ENCODE results near the gene UBA7.

- TF ChIP-seq CHD1 (IDR thresholded peaks at IDR 0.05; ENCODE audit: low read depth, low read length): no peak
- no peak for TF ChIP-seq NANOG (IDR thresholded peaks at IDR 0.05; ENCODE audit: insufficient read depth, low read depth, low read length, poor library complexity, severe bottlenecking)
- TF ChIP-seq CTCF (IDR thresholded peaks at IDR 0.05; ENCODE audit: control extremely low read depth in 1 of 3, insufficient read depth in 1 of 3, low read depth in 1 of 3, low read length in 3 of 3): no peak
- no peak for TF ChIP-seq CEBPB (IDR thresholded peaks at IDR 0.05; ENCODE audit: low read depth, low read length)
- no peak for TF ChIP-seq GTF2F1 (IDR thresholded peaks at IDR 0.05; ENCODE audit: borderline replicate concordance, low read depth, low read length)
- no peak for TF ChIP-seq POLR2A (IDR thresholded peaks at IDR 0.05; ENCODE audit: control extremely low read depth in 1 of 2, low read depth in 2 of 2, low read length in 2 of 2)
- TF ChIP-seq, protein P1, sequence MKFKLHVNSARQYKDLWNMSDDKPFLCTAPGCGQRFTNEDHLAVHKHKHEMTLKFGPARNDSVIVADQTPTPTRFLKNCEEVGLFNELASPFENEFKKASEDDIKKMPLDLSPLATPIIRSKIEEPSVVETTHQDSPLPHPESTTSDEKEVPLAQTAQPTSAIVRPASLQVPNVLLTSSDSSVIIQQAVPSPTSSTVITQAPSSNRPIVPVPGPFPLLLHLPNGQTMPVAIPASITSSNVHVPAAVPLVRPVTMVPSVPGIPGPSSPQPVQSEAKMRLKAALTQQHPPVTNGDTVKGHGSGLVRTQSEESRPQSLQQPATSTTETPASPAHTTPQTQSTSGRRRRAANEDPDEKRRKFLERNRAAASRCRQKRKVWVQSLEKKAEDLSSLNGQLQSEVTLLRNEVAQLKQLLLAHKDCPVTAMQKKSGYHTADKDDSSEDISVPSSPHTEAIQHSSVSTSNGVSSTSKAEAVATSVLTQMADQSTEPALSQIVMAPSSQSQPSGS (IDR thresholded peaks at IDR 0.05; ENCODE audit: low read length): no peak
- no peak for TF ChIP-seq KDM1A (IDR thresholded peaks at IDR 0.05; ENCODE audit: borderline replicate concordance, low read length)
- TF ChIP-seq EZH2 (IDR thresholded peaks at IDR 0.05; ENCODE audit: low read depth, low read length, severe bottlenecking): no peak
- no peak for TF ChIP-seq YY1 (IDR thresholded peaks at IDR 0.05; ENCODE audit: low read depth, low read length)
- no peak for TF ChIP-seq TAF1 (IDR thresholded peaks at IDR 0.05; ENCODE audit: low read depth, low read length)
- TF ChIP-seq E2F6 (IDR thresholded peaks at IDR 0.05): no peak
- no peak for TF ChIP-seq RFX5 (IDR thresholded peaks at IDR 0.05; ENCODE audit: borderline replicate concordance, low read depth, low read length)
- no peak for TF ChIP-seq USF2 (IDR thresholded peaks at IDR 0.05; ENCODE audit: low read length)
Measured at GRCh38 chr3:49794431-49794830, 19.3 kb downstream of the UBA7 start.
